ENCODE results near the gene NPIPA5. TPM values are rescaled to one million over a fixed set of nuclear protein-coding genes. Genes with fewer than 3 reads are reported as not detected.
"Not testable (repeated sequence)": the region's sequence is repeated elsewhere in the genome, so short reads cannot be mapped to it uniquely, and the experiment has no call there.

Gene NPIPA5
- total RNA-seq, 2 donors from 2014 or later, result 6.5 to 13.2 TPM

DNA sequence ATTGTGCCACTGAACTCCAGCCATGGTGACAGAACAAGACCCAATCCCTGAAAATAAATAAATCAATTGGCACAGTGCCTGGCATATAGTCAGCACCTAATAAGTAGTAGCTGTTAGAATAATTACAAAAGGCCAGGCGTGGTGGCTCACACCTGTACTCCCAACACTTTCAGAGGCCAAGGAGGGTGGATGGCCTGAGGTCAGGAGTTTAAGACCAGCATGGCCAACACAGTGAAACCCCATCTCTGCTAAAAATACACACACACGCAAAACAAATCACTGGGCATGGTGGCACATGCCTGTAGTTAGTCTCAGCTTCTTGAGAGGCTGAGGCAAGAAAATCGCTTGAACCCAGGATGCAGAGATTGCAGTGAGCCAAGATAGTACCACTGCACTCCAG, 25.2 kb downstream of the NPIPA5 start:
- DNase-seq; ATAC-seq; H3K27ac ChIP-seq; H3K9me3 ChIP-seq; H3K36me3 ChIP-seq (replicated peaks in 1 of 2; ENCODE audit: insufficient read depth in 1 of 2, low read depth in 2 of 2); H3K4me3 ChIP-seq; intact Hi-C loops (cut with DNase I); H3K4me1 ChIP-seq; H3K27me3 ChIP-seq: not testable (repeated sequence)
- 43% methylated on average over 1 of the region's 3 CpGs; no CpG with 5 or more reads in 1 of the 2 donors for WGBS, 2 donors

DNA sequence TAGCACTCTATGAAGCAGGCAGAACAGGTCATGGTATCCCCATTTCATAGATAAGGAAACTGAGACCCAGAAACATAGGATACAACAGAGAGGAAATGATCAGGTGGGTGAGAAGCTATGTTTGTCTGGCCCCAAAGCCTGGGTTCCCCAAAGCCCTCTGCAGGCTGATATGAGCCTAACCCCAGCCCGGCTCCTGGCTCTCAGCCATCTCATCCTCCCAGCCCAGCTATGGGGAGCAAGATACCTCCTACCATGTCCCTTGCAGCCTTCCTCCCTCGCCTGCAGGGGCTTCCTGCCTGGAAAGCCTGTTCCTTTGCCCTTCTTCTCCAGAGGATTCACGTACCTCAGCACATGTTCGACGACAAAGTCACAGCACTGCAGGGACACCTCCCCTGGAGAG, 26.3 kb downstream of the NPIPA5 start:
- intact Hi-C loops (cut with DNase I); ATAC-seq; DNase-seq; H3K36me3 ChIP-seq (replicated peaks in 1 of 2; ENCODE audit: insufficient read depth in 1 of 2, low read depth in 2 of 2); H3K9me3 ChIP-seq; H3K4me3 ChIP-seq; H3K27me3 ChIP-seq; H3K27ac ChIP-seq; H3K4me1 ChIP-seq: not testable (repeated sequence)
- WGBS, 2 donors, result no CpG with 5 or more reads among the region's 5 CpGs

DNA sequence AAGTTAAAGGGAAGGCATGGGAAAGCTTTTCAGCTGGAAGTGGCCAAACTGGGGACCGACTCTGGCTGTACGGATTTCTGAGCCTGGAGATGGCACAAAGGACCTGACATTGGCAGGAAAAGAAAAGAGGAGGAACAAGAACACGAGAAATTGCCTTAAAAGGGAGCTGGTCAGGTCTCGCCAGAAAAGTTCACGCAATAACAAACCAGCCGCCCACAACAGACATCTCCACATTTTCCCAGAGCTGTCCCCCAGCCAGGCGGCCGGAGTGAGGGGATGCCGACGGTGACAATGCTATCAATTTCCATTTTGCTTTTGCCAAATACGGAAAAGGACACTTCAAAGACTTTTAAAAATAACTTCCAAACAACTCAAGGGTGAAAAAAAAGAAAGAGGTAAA, 26.8 kb downstream of the NPIPA5 start:
- H3K4me1 ChIP-seq; H3K4me3 ChIP-seq; H3K27ac ChIP-seq; ATAC-seq; DNase-seq; H3K9me3 ChIP-seq; intact Hi-C loops (cut with DNase I); H3K36me3 ChIP-seq (replicated peaks in 1 of 2; ENCODE audit: insufficient read depth in 1 of 2, low read depth in 2 of 2); H3K27me3 ChIP-seq: not testable (repeated sequence)
- no CpG with 5 or more reads among the region's 11 CpGs for WGBS, 2 donors

DNA sequence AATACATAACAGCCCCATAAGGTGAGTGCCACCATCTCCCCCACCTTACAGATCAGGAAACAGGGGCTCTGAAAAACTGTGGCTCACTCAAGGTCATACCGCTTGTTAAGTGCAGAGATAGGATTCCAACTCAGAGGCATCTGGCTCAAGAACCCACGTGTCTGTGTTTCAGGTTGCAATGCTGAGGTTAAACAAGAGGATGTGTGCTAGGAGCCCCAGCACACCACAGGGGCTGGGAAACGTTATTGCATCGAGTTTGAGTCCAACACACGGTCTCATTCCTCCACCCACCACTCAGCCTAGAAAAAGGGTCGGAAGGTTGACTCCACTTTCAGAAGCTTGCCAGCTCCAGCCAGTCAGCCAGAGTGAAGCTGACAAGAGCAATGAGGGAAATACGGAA, 29.4 kb downstream of the NPIPA5 start:
- H3K36me3 ChIP-seq (replicated peaks in 1 of 2; ENCODE audit: insufficient read depth in 1 of 2, low read depth in 2 of 2); intact Hi-C loops (cut with DNase I); H3K27ac ChIP-seq; H3K9me3 ChIP-seq; H3K27me3 ChIP-seq; H3K4me3 ChIP-seq; ATAC-seq; DNase-seq; H3K4me1 ChIP-seq: not testable (repeated sequence)
- WGBS, 2 donors, result no CpG with 5 or more reads among the region's 7 CpGs

DNA sequence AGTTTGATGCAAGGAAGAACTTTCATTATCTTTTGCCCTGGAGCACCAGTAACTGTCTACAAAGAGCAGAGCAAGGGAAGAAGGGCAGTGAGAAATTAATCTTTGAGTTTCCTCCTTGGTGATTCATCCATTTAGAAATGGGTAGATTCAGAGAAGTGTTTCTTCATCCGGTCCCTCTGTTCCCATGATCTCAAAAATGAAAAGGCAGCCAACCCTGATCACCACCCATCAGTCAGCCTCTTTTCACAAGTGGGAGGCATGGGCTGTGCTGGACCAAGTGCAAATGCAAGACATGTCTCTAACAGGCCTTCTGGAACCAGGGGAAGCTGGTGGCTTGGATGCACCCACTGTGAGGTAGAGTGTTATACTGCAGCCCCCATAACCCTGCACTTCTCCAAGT, 35.8 kb downstream of the NPIPA5 start:
- H3K4me3 ChIP-seq; DNase-seq; ATAC-seq; H3K4me1 ChIP-seq; intact Hi-C loops (cut with DNase I); H3K36me3 ChIP-seq (replicated peaks in 1 of 2; ENCODE audit: insufficient read depth in 1 of 2, low read depth in 2 of 2); H3K27me3 ChIP-seq; H3K9me3 ChIP-seq; H3K27ac ChIP-seq: not testable (repeated sequence)
- WGBS, 2 donors, result no CpG with 5 or more reads among the region's 1 CpG

DNA sequence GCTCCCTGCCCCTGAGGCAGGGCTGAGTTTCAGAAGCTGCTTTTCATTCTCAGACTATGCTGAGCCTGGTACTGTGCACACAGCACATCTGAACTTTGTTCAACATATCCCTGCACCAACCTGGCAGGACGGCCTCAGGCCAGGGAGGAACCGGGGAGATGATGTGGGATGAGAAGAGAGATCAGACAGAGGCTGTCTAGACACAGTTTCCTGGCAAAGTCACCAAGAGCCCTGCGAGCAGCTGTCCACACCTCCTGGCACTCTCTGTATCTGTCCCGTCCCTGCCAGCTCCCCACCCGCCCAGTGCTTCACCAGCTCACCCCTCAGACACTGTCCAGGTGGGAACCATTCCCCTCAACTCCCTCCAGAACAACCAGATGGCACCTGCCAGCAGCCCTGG, 39.1 kb downstream of the NPIPA5 start:
- H3K9me3 ChIP-seq; H3K36me3 ChIP-seq (replicated peaks in 1 of 2; ENCODE audit: insufficient read depth in 1 of 2, low read depth in 2 of 2); ATAC-seq; H3K4me1 ChIP-seq; H3K27me3 ChIP-seq; intact Hi-C loops (cut with DNase I); DNase-seq; H3K4me3 ChIP-seq; H3K27ac ChIP-seq: not testable (repeated sequence)
- no CpG with 5 or more reads among the region's 5 CpGs for whole genome bisulfite sequencing, 2 donors

DNA sequence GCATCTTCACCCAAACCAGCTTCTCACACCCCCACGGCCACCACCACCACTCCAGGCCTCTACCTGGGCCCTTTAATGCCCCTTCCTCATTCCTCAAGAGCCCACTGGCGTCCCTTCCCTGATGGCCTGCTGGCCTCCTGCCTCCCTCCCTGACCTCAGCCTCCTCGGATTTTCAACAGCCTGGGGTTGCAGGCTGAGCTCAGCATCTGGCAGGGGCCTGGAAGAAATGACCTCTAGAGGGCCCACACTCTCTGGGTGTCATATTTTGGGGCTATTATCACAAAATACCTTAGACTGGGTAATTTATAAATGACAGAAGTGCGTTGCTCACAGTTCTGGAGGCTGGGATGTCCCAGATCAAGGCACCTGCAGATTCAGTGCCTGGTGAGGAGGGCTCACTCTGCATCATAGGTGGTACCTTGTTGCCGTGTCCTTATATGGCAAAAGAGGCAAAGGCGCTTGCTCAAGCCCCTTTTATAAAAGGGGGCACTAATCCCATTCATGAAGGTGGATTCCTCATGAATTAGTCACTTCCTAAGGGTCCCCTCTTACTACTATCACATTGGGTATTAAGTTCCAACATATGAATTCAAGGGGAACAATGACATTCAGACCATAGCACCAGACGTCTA, 40.0 kb downstream of the NPIPA5 start:
- H3K36me3 ChIP-seq (replicated peaks in 1 of 2; ENCODE audit: insufficient read depth in 1 of 2, low read depth in 2 of 2); H3K4me1 ChIP-seq; H3K27me3 ChIP-seq; DNase-seq; H3K9me3 ChIP-seq; H3K4me3 ChIP-seq; intact Hi-C loops (cut with DNase I); H3K27ac ChIP-seq; ATAC-seq: not testable (repeated sequence)
- 75 to 85% methylated on average over 2 to 3 of the region's 7 CpGs for WGBS, 2 donors

DNA sequence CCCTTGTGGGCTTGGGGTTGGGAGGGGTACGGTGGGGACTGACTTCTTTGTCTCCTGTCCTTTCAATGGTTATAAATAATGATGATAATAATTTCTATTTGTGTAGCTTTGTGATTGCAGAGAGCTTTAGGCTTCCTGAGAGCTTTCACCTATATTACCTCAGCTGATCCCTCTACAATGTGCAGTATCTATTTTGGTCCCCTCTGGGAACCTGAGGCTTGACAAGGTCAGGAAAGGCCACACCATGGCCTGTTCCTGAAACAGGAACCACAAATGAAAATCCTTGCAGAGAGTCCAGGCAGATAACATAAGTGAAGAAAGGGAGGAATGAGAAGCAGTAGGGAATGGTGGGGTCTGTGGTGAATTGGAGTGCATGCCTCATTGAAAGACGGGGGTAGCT, 42.5 kb downstream of the NPIPA5 start:
- H3K9me3 ChIP-seq; H3K4me3 ChIP-seq; H3K4me1 ChIP-seq; DNase-seq; ATAC-seq; intact Hi-C loops (cut with DNase I); H3K27me3 ChIP-seq; H3K36me3 ChIP-seq (replicated peaks in 1 of 2; ENCODE audit: insufficient read depth in 1 of 2, low read depth in 2 of 2); H3K27ac ChIP-seq: not testable (repeated sequence)
- WGBS, 2 donors, result no CpG with 5 or more reads among the region's 2 CpGs

DNA sequence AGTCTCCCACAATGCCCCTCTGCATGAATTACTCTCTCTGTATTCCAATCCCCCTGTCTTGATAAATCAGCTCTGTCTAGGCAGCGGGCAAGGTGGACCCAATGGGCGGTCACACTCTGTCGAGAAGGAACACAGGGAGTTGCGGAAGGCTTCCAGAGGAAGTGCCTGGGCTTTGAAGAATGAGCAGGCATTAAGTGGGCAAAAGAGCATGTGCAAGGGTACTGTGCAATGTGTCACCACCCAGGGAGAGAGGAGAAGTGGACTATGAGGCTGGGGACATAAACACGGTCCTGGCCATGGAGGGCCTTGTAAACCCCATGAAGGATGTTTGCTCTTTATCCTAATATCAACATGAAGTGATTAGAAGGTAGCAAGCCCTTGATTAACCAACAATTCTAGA, 44.1 kb downstream of the NPIPA5 start:
- DNase-seq; H3K9me3 ChIP-seq; H3K27me3 ChIP-seq; H3K4me1 ChIP-seq; intact Hi-C loops (cut with DNase I); H3K36me3 ChIP-seq (replicated peaks in 1 of 2; ENCODE audit: insufficient read depth in 1 of 2, low read depth in 2 of 2); H3K27ac ChIP-seq; ATAC-seq; H3K4me3 ChIP-seq: not testable (repeated sequence)
- 67% methylated on average over 2 of the region's 5 CpGs; no CpG with 5 or more reads in 1 of the 2 donors for WGBS, 2 donors

DNA sequence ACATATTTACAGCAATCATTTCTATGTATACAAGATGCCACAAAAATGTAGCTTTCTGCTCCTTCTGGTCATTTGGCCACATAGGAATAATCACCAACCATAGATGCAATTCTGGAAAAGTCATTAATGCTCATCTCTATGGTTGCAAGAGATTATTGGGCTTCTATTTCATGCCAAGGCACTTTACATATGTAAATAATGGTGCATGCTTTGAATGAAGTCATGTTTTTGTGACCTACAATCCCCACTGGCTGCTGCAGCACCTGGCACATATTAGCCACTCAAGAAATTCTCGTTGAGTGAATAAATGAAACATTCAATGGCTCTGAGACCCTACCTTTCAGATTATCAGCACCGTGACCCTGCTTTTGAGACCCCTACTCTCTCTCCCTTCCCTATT, 47.1 kb downstream of the NPIPA5 start:
- DNase-seq; H3K9me3 ChIP-seq; H3K4me1 ChIP-seq; H3K27ac ChIP-seq; H3K36me3 ChIP-seq (replicated peaks in 1 of 2; ENCODE audit: insufficient read depth in 1 of 2, low read depth in 2 of 2); ATAC-seq; H3K27me3 ChIP-seq; intact Hi-C loops (cut with DNase I); H3K4me3 ChIP-seq: not testable (repeated sequence)
- WGBS, 2 donors, result no CpG with 5 or more reads among the region's 2 CpGs

DNA sequence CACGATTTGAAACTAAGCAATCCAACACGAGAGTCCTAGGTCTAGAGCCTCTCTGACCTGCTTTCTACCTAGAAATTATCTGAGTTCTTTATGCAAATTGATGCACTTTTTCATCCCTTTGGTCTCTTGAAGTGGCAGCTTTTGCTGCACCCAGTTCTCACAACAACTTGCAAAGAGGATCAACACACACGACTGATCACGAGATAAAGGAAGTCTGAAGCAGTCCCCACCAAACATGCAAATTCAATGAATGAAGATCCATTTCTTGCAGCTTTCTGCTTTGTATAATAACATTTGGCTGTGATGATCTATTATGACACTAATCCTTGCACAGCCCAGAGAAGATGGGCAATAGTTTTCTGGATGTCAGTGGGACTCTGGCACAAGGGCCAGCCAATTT, 53.1 kb downstream of the NPIPA5 start:
- H3K36me3 ChIP-seq (replicated peaks in 1 of 2; ENCODE audit: insufficient read depth in 1 of 2, low read depth in 2 of 2); intact Hi-C loops (cut with DNase I); H3K4me1 ChIP-seq; DNase-seq; H3K9me3 ChIP-seq; ATAC-seq; H3K4me3 ChIP-seq; H3K27me3 ChIP-seq; H3K27ac ChIP-seq: not testable (repeated sequence)
- no CpG with 5 or more reads among the region's 4 CpGs for WGBS, 2 donors

DNA sequence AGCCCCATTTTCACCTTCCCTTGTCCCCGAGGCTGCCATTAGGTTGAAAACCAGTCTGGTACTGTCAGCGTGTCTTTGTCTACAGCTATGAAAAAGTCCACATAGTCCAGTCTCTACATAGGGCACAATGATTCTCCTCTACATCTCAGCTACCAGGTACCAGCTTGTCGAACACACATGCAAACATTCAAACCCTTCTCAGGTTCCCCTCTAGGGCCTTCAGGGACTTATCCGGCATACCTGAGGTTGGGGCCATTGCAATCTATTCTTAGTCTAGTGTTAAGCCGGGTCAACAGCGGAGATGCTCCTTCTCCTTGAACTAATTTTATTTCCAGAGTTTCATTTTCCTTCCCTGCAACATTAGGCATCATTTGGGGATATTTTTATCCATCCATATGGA, 54.7 kb downstream of the NPIPA5 start:
- intact Hi-C loops (cut with DNase I); H3K4me3 ChIP-seq; H3K9me3 ChIP-seq; H3K4me1 ChIP-seq; ATAC-seq; H3K27ac ChIP-seq; DNase-seq; H3K36me3 ChIP-seq (replicated peaks in 1 of 2; ENCODE audit: insufficient read depth in 1 of 2, low read depth in 2 of 2); H3K27me3 ChIP-seq: not testable (repeated sequence)
- 90% methylated on average over 2 of the region's 6 CpGs; no CpG with 5 or more reads in 1 of the 2 donors for WGBS, 2 donors

All from body of pancreas (tissue), 4 donors.